HTR-8/SVneo (cell line): ENCODE results near the gene FGFR1OP2.
"Not testable (repeated sequence)": the region's sequence is repeated elsewhere in the genome, so short reads cannot be mapped to it uniquely, and the experiment has no call there.

Experiments used
- DNase-seq: peaks from one replicate; pipeline ENCODE4 v3.0.0; 2011; ENCODE audit warnings: low spot score, mixed read lengths; ENCODE audit not compliant: insufficient read length
- FAIRE-seq: peaks from 2 replicates; lab custom pipeline; 2011; peaks lifted over from hg19 to GRCh38; lab: Jason Lieb, UNC

FGFR1OP2 gene

GRCh38 chr12:26937863-26938700, at the start of gene FGFR1OP2, which contains the start of gene INTS13:
FGFR1OP2 (plus strand) TSS chr12:26938470; CDS start chr12:26954159, 15,689 bp downstream.
INTS13 (minus strand) TSS chr12:26937981; CDS start chr12:26936803, 1,178 bp downstream.
- DNase-seq (peak; percentile 98), FAIRE-seq (peak; percentile 97)

GRCh38 chr12:26890784-26891183, 47.5 kb upstream of the FGFR1OP2 start:
- FAIRE-seq (no peak), DNase-seq (no peak)

- no peak for DNase-seq
- peak; percentile 72 for FAIRE-seq
These were observed 46.6 kb upstream of the FGFR1OP2 start for GRCh38 chr12:26891704-26892103.

- DNase-seq = no peak
- peak; percentile 28 for FAIRE-seq
These were observed 42.6 kb upstream of the FGFR1OP2 start for GRCh38 chr12:26895672-26896071.

GRCh38 chr12:26896913-26897312, 41.4 kb upstream of the FGFR1OP2 start:
- peak; percentile 26 for FAIRE-seq

GRCh38 chr12:26903396-26903795, 34.9 kb upstream of the FGFR1OP2 start:
- not testable (repeated sequence) for DNase-seq, FAIRE-seq

More at GRCh38 chr12:26896913-26897312, 41.4 kb upstream of the FGFR1OP2 start:
- no peak for DNase-seq

GRCh38 chr12:26906024-26906423, 32.2 kb upstream of the FGFR1OP2 start:
- DNase-seq (no peak), FAIRE-seq (no peak)

GRCh38 chr12:26906704-26907103, 31.6 kb upstream of the FGFR1OP2 start:
- DNase-seq (no peak), FAIRE-seq (peak; percentile 20)

GRCh38 chr12:26918321-26919215, 19.7 kb upstream of the FGFR1OP2 start:
- FAIRE-seq (peak; percentile 87), DNase-seq (no peak)

- FAIRE-seq = no peak
- no peak for DNase-seq
These were observed 19.1 kb upstream of the FGFR1OP2 start for GRCh38 chr12:26919216-26919555.

- FAIRE-seq = peak; percentile 51
- DNase-seq = no peak
These were observed 16.4 kb upstream of the FGFR1OP2 start for GRCh38 chr12:26921886-26922285.

- no peak for DNase-seq
- no peak for FAIRE-seq
These were observed 9.6 kb upstream of the FGFR1OP2 start for GRCh38 chr12:26928661-26929060.

- FAIRE-seq (no peak), DNase-seq (no peak)
These were observed 8.7 kb upstream of the FGFR1OP2 start for GRCh38 chr12:26929590-26929989.

- no peak for FAIRE-seq
- DNase-seq = no peak
These were observed 2.5 kb upstream of the FGFR1OP2 start for GRCh38 chr12:26935636-26936378.

- FAIRE-seq = no peak
- no peak for DNase-seq
These were observed 1.5 kb upstream of the FGFR1OP2 start for GRCh38 chr12:26936559-26937442.

- DNase-seq = no peak
- no peak for FAIRE-seq
These were observed 817 bp upstream of the FGFR1OP2 start for GRCh38 chr12:26937443-26937862.

- DNase-seq = no peak
- no peak for FAIRE-seq
These were observed 412 bp downstream of the FGFR1OP2 start for GRCh38 chr12:26938701-26939062.

- no peak for FAIRE-seq
- DNase-seq = no peak
These were observed 1.0 kb downstream of the FGFR1OP2 start for GRCh38 chr12:26939192-26939832.

GRCh38 chr12:26939953-26940352, 1.7 kb downstream of the FGFR1OP2 start:
- no peak for DNase-seq

More at GRCh38 chr12:26939953-26940352, 1.7 kb downstream of the FGFR1OP2 start:
- FAIRE-seq = no peak
